Fibroblast of mammary gland (primary cell): ENCODE measurements around the gene ZSCAN1.

Experiments used
- DNase-seq: peaks from one replicate; pipeline ENCODE4 v3.0.0-alpha.2; 2010; ENCODE audit warnings: low read depth
- H3K4me3 ChIP-seq: 2 replicates; pipeline ENCODE4 v1.5.1; 2011; ENCODE audit warnings: low read depth, mild to moderate bottlenecking, low read length, moderate library complexity; ENCODE audit not compliant: control insufficient read depth
- TF ChIP-seq, protein P1 (sequence below): conservative IDR thresholded peaks from 2 replicates; pipeline ENCODE4 v1.5.1; 2011; ENCODE audit warnings: low read depth, low read length, inconsistent platforms; ENCODE audit not compliant: control insufficient read depth, insufficient read depth

The ZSCAN1 gene

DNA sequence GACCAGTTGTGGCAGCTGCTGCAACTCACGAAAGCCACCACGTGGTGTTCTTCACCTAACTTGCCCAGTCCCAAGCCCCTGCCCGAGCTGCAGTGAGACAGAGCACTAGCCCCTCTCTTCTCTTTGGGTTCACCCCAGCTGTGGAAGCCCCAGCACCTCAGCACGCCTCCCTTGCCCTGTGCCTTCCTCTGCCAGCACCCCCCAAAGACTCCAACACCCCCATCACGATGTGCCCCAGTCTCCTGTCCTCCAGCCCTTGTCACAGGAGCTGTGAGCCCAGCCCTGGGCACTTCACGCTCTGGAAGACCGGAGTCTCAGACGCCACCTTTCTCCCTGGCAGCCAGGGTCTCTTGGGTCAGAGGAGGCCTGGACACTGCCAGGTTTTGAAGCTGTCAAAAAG, 23.0 kb downstream of the ZSCAN1 start:
- no peak for DNase-seq
- TF ChIP-seq, protein P1, sequence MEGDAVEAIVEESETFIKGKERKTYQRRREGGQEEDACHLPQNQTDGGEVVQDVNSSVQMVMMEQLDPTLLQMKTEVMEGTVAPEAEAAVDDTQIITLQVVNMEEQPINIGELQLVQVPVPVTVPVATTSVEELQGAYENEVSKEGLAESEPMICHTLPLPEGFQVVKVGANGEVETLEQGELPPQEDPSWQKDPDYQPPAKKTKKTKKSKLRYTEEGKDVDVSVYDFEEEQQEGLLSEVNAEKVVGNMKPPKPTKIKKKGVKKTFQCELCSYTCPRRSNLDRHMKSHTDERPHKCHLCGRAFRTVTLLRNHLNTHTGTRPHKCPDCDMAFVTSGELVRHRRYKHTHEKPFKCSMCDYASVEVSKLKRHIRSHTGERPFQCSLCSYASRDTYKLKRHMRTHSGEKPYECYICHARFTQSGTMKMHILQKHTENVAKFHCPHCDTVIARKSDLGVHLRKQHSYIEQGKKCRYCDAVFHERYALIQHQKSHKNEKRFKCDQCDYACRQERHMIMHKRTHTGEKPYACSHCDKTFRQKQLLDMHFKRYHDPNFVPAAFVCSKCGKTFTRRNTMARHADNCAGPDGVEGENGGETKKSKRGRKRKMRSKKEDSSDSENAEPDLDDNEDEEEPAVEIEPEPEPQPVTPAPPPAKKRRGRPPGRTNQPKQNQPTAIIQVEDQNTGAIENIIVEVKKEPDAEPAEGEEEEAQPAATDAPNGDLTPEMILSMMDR: no peak
- H3K4me3 ChIP-seq: no peak overlapping the region

DNA sequence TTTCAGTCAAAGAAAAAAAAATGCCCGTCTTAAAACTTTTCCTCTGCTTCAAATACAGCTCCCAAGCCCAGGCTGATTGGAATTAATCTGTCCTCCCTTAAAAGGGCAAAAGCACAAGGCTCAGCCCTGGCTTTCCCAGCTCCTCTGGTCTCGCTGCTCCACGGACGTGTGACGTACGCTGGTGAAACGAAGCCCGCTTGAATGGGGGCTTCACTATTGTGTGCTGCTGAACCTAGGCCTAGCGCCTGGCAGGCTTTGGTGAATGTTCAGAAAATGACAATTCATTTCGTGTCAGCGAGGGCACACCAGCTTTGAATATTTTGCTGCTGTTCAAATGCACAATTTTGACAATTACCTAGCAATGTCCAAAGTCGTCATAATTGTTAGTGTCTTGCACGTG, 24.6 kb downstream of the ZSCAN1 start:
- TF ChIP-seq, protein P1: no peak
- DNase-seq: no peak
- no peak overlapping the region for H3K4me3 ChIP-seq

DNA sequence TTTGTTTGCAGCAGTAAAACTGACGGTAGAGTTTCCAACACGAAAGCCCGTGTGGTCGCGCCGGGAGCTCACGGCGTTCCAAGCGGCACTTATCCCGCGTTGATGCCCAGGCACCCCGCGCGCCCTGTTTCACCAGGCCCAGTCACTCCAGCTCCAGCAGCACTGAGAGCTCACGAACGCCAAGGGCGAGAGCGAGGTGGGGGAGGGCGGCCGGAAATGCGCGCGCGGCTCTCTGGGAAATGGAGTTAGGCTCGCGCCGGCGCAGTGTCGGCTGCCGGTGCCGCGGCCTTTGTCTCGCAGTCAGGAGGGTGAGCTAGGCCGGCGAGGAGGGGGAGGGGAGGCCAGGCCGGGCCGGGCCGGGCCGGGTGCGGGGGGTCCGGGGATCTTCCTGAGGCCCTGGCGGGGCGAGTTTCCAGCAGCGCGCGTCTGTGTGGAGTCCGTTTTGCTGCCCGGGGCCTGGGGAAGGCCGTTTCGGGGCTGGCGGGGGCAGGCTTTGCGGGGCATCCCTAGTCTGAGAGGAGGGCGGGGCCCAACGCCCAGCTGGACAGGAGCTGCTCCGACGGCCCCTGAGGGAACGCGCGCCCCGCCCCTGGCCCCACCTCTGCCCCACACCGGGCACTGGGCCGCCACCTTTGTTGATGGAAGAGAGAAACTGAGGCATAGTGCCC, 25.3 kb downstream of the ZSCAN1 start, which contains the start of gene ZNF135:
Gene ZNF135, plus strand, starts transcription at position 280 of the 668 bp plus-strand sequence. CDS start 721 bp downstream, outside the sequence.
- DNase-seq: peak; percentile 73
- H3K4me3 ChIP-seq: peak within 1 kb of the TSS; percentile 43
- TF ChIP-seq, protein P1: no peak

DNA sequence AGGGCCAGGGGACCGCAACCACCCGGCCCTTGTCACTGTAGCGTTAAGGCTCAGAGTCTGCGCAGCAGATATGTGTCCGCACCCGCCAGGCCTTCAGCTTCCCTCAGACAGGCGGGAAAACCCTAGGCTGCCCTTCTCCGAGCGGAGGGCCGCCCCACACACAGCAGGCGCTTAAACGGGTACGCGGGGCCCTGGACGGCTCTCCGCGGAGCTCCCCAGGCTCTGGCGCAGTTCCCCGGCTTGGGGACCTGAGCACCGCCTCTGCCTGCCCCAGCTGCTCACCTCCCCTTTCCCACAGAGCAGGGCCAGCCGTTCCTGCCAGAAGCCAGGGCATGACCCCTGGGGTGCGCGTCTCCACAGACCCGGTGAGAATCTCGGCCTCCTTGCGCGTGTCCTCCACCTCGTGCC, 25.9 kb downstream of the ZSCAN1 start:
- TF ChIP-seq, protein P1: no peak
- DNase-seq: no peak
- peak overlapping the region; percentile 43 for H3K4me3 ChIP-seq

DNA sequence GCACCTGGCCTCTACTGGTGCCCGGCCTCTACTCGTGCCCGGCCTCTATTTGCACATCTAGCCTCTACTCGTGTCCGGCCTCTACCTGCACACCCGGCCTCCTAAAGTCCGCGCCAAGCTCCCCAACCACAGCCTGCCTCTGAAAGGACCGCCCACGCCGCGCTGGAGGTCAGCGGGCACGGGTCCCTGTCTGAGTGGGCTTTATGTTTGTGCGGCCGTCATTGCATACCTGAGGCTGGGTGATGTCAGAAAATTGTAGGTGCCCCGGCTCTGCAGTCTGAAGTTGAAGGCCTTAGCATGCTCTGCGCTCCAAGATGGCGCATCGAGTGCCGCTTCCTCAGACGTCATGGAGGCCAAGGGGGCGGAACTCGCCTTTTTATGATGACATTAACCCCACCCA, 26.4 kb downstream of the ZSCAN1 start:
- H3K4me3 ChIP-seq: no peak overlapping the region
- TF ChIP-seq, protein P1: no peak
- DNase-seq: no peak

DNA sequence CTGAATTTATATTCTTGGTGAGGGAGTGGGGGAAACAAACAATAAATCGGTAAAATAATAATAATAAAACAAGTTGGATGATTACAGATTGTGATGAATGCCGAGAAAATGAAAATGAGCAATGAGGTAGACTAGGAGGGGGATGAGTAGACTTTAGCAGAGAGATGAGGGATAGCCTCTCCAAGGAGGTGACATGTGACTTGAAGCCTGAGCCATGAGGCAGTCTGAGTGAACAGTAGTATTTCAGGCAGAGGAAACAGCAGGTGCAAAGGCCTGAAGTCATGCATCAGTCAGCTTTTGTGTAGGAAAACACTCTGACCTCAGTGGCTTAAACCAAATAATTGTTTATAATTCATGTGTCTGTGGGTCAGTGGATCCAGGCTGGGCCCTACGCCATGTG, 29.9 kb downstream of the ZSCAN1 start:
- DNase-seq: no peak
- H3K4me3 ChIP-seq: no peak overlapping the region
- TF ChIP-seq, protein P1: no peak

DNA sequence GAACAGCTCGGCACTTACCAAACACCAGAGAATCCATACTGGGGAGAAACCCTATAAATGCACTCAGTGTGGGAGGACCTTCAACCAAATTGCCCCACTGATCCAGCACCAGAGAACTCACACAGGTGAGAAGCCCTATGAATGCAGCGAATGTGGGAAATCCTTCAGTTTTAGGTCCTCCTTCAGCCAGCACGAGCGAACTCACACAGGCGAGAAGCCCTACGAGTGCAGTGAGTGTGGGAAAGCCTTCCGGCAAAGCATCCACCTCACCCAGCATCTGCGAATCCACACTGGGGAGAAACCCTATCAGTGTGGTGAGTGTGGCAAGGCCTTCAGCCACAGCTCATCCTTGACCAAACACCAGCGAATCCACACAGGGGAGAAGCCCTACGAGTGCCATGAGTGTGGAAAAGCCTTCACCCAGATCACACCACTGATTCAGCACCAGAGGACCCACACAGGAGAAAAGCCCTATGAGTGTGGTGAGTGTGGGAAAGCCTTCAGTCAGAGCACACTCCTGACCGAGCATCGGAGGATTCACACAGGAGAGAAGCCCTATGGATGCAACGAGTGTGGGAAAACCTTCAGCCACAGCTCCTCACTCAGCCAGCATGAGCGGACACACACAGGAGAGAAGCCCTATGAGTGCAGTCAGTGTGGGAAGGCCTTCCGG, 33.6 kb downstream of the ZSCAN1 start:
- peak; percentile 8 for DNase-seq
- TF ChIP-seq, protein P1: no peak
- no peak overlapping the region for H3K4me3 ChIP-seq
